HL-60 (cell line): ENCODE data around the gene TENM4.

Source experiments
- CTCF ChIP-seq: IDR thresholded peaks from one replicate; pipeline ENCODE4 v1.5.1; 2011; ENCODE audit warnings: low read length, control low read depth, inconsistent platforms; ENCODE audit not compliant: insufficient read depth
- GABPA ChIP-seq: IDR thresholded peaks from 2 replicates; pipeline ENCODE4 v1.6.1; 2012; ENCODE audit warnings: low read depth

- TF ChIP-seq CTCF (no peak), GABPA (no peak)
These were observed 636.8 kb downstream of the TENM4 start for GRCh38 chr11:78803995-78804394.
